Trophoblast cell (in vitro differentiated cells and primary cell): ENCODE measurements around the gene VAV3.

Source experiments
- DNase-seq, 2 donors: peaks; one replicate each; pipeline ENCODE4 v3.0.0-alpha.2; 2016
- H2AFZ ChIP-seq: 2 replicates; pipeline ENCODE4 v1.6.1; 2013; ENCODE audit warnings: low read length, moderate library complexity, mild to moderate bottlenecking; ENCODE audit not compliant: insufficient read depth, poor library complexity
- H2AK5ac ChIP-seq: 2 replicates; pipeline ENCODE4 v1.6.1; 2013; ENCODE audit warnings: mild to moderate bottlenecking, low read length
- H2BK120ac ChIP-seq: 2 replicates; pipeline ENCODE4 v1.6.1; 2013; ENCODE audit warnings: low read length, mild to moderate bottlenecking, moderate library complexity; ENCODE audit not compliant: insufficient read depth, poor library complexity
- H2BK12ac ChIP-seq: 2 replicates; pipeline ENCODE4 v1.6.1; 2013; ENCODE audit warnings: mild to moderate bottlenecking, low read length, moderate library complexity
- H2BK5ac ChIP-seq: 2 replicates; pipeline ENCODE4 v1.6.1; 2013; ENCODE audit warnings: low read length, low read depth, moderate library complexity, mild to moderate bottlenecking; ENCODE audit not compliant: poor library complexity
- H3K14ac ChIP-seq: 2 replicates; pipeline ENCODE4 v1.6.1; 2013; ENCODE audit warnings: mild to moderate bottlenecking, low read length
- H3K18ac ChIP-seq: 2 replicates; pipeline ENCODE4 v1.6.1; 2013; ENCODE audit warnings: mild to moderate bottlenecking, low read length
- H3K23ac ChIP-seq: 2 replicates; pipeline ENCODE4 v1.6.1; 2013; ENCODE audit warnings: low read length
- H3K27ac ChIP-seq: 2 replicates; pipeline ENCODE4 v1.5.1; 2013; ENCODE audit warnings: low read depth, mild to moderate bottlenecking, inconsistent platforms, low read length, moderate library complexity
- H3K27me3 ChIP-seq: 2 replicates; pipeline ENCODE4 v1.6.1; 2013; ENCODE audit warnings: inconsistent platforms, mild to moderate bottlenecking, low read length, moderate library complexity; ENCODE audit not compliant: insufficient read depth
- H3K36me3 ChIP-seq, 2 experiments: 1 replicate in 1 of 2; 2 replicates in 1 of 2; pipeline ENCODE4 v1.6.1; 2013; ENCODE audit warnings: low read length in 2 of 2, mild to moderate bottlenecking in 2 of 2, moderate library complexity in 1 of 2; ENCODE audit not compliant: insufficient read depth in 2 of 2, control insufficient read depth in 1 of 2
- H3K4ac ChIP-seq: 2 replicates; pipeline ENCODE4 v1.6.1; 2013; ENCODE audit warnings: low read depth, mild to moderate bottlenecking, low read length, moderate library complexity
- H3K4me1 ChIP-seq, 2 experiments: 1 replicate in 1 of 2; 2 replicates in 1 of 2; pipeline ENCODE4 v1.6.1; 2013; ENCODE audit warnings: low read length in 2 of 2, mild to moderate bottlenecking in 2 of 2, moderate library complexity in 1 of 2; ENCODE audit not compliant: insufficient read depth in 2 of 2, control insufficient read depth in 1 of 2
- H3K4me2 ChIP-seq: 2 replicates; pipeline ENCODE4 v1.6.1; 2013; ENCODE audit warnings: inconsistent platforms, mild to moderate bottlenecking, low read length, moderate library complexity
- H3K4me3 ChIP-seq: 2 replicates; pipeline ENCODE4 v1.5.1; 2013; ENCODE audit warnings: mild to moderate bottlenecking, low read depth, low read length, inconsistent platforms
- H3K79me1 ChIP-seq: one replicate; pipeline ENCODE4 v1.6.1; 2013; ENCODE audit warnings: low read length
- H3K79me2 ChIP-seq: 2 replicates; pipeline ENCODE4 v1.6.1; 2013; ENCODE audit warnings: low read length, mild to moderate bottlenecking; ENCODE audit not compliant: control insufficient read depth, insufficient read depth, poor library complexity
- H3K9ac ChIP-seq: 2 replicates; pipeline ENCODE4 v1.6.1; 2013; ENCODE audit warnings: mild to moderate bottlenecking, low read length
- H3K9me3 ChIP-seq: 2 replicates; pipeline ENCODE4 v1.6.1; 2013; ENCODE audit warnings: low read depth, mild to moderate bottlenecking, control low read depth, inconsistent platforms, low read length; ENCODE audit not compliant: insufficient read depth
- H4K12ac ChIP-seq: 2 replicates; pipeline ENCODE4 v1.6.1; 2013; ENCODE audit warnings: low read depth, mild to moderate bottlenecking, low read length, moderate library complexity
- H4K8ac ChIP-seq: 2 replicates; pipeline ENCODE4 v1.6.1; 2013; ENCODE audit warnings: low read depth, mild to moderate bottlenecking, low read length, moderate library complexity
- H4K91ac ChIP-seq: one replicate; pipeline ENCODE4 v1.6.1; 2013; ENCODE audit warnings: low read depth, mild to moderate bottlenecking, low read length, moderate library complexity
- WGBS: extraction: QIAGEN DNeasy Blood & Tissue Kit; methylation state at CpG from one replicate; pipeline ENCODE4 v1.1.7; 2013; ENCODE audit warnings: missing lambda C conversion rate; ENCODE audit not compliant: insufficient read length, insufficient coverage; ENCODE audit errors: extremely low coverage; 5-methylcytosine and 5-hydroxymethylcytosine counted together

VAV3 gene

DNA sequence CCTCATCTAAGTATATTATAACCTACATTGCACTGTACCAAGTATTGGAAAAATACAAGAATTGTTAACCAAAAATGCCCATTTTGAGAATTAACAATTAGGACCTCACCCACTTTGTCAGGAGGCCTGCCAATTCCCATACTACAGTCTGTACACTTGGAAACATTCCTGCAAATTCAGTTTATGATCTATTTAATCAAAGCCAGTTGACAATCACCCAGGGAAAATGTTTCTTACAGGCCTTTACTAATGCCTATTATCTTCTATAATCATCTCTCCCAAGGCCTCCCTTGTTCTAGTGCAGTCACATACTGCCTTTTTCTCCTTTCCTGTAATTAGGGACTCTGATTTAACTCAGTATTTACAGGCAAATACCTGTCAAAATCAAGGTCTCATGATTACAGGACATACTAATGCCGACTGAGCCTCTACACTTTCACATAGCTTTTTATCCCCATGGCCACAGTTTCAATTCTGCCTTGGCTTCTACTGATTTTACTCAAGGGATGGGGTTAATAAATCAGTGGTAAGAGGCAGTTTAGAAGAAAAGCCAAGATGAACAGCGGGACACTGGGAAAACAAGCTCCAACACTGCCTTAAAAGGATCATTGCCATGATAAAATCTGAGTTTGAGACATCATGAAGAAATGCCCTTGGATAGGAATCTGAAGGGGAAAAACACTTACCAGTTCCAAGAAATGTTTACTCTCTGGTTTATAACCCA lies 338.7 kb downstream of the VAV3 start:
- Histone ChIP-seq H3K18ac (no peak overlapping the region), H2AFZ (no peak overlapping the region), H3K27ac (peak overlapping the region; percentile 17), H3K23ac (no peak overlapping the region), H3K79me2 (no peaks in the 10 kb centered on the region), H3K36me3 (no peaks in the 10 kb centered on the region), H3K9me3 (no peaks in the 10 kb centered on the region), H3K27me3 (no peaks in the 10 kb centered on the region), H3K4ac (no peak overlapping the region), H3K14ac (no peak overlapping the region), H3K4me2 (no peak overlapping the region), H3K9ac (no peak overlapping the region), H4K8ac (no peak overlapping the region), H4K91ac (no peak overlapping the region), H2AK5ac (no peak overlapping the region), H2BK12ac (no peak overlapping the region), H3K79me1 (no peaks in the 10 kb centered on the region), H4K12ac (no peak overlapping the region), H2BK120ac (no peak overlapping the region), H3K4me3 (no peak overlapping the region), H3K4me1 (peaks cover 0 to 2% of the 10 kb centered on the region in 2 experiments), H2BK5ac (no peak overlapping the region)
- peak; percentile 27 to 65 for DNase-seq
- no CpG with 5 or more reads among the region's 2 CpGs for WGBS

DNA sequence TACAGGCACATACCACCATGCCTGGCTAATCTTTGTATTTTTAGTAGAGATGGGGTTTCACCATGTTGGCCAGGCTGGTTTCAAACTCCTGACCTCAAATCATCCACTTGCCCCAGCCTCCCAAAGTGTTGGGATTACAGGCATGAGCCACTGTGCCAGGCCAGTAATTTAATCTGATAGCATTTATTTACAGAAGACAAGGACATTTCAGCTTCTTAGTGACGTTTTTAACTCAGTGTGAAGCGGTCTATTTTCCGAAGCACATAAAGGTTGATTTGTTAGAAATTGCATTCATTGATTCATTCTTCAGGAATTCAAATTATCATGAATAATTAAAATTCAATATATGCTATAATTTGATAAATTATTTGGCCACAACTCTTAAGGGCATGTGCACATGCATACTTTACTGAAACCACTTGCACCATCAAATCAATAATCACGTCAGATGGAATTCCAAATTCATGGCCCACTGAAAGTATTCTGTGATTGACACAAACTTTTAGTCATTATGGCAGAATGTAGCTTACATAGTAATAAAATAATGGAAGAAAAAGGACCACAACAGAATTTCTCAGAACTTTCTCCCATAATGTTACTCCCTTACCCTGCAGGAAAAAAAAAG lies 339.5 kb downstream of the VAV3 start:
- Histone ChIP-seq H3K4me1 (peaks cover 0 to 2% of the 10 kb centered on the region in 2 experiments), H3K27me3 (no peaks in the 10 kb centered on the region), H3K27ac (no peak overlapping the region), H2BK120ac (no peak overlapping the region), H4K91ac (no peak overlapping the region), H3K14ac (no peak overlapping the region), H3K18ac (no peak overlapping the region), H3K4ac (no peak overlapping the region), H3K23ac (no peak overlapping the region), H2BK12ac (no peak overlapping the region), H3K36me3 (no peaks in the 10 kb centered on the region), H3K4me3 (no peak overlapping the region), H3K79me1 (no peaks in the 10 kb centered on the region), H4K12ac (no peak overlapping the region), H3K9ac (no peak overlapping the region), H3K9me3 (no peaks in the 10 kb centered on the region), H2AK5ac (no peak overlapping the region), H2BK5ac (no peak overlapping the region), H3K4me2 (no peak overlapping the region), H4K8ac (no peak overlapping the region), H2AFZ (no peak overlapping the region), H3K79me2 (no peaks in the 10 kb centered on the region)
- no peak for DNase-seq
- WGBS, result no CpG with 5 or more reads among the region's 4 CpGs

- Histone ChIP-seq H3K79me1 (no peaks in the 10 kb centered on the region), H3K9ac (no peak overlapping the region), H4K8ac (no peak overlapping the region), H3K4me3 (no peak overlapping the region), H2AK5ac (no peak overlapping the region), H2BK120ac (no peak overlapping the region), H3K9me3 (no peaks in the 10 kb centered on the region), H3K4me2 (no peak overlapping the region), H3K18ac (no peak overlapping the region), H2BK5ac (no peak overlapping the region), H3K4me1 (peaks cover 0 to 2% of the 10 kb centered on the region in 2 experiments), H4K91ac (no peak overlapping the region), H2BK12ac (no peak overlapping the region), H3K27me3 (no peaks in the 10 kb centered on the region), H3K79me2 (no peaks in the 10 kb centered on the region), H4K12ac (no peak overlapping the region), H3K36me3 (no peaks in the 10 kb centered on the region), H3K23ac (no peak overlapping the region), H3K4ac (no peak overlapping the region), H2AFZ (no peak overlapping the region), H3K27ac (no peak overlapping the region), H3K14ac (no peak overlapping the region)
- WGBS, result no CpG with 5 or more reads among the region's 2 CpGs
- no peak for DNase-seq
Observed at GRCh38 chr1:107623431-107623830, 341.5 kb downstream of the VAV3 start.

DNA sequence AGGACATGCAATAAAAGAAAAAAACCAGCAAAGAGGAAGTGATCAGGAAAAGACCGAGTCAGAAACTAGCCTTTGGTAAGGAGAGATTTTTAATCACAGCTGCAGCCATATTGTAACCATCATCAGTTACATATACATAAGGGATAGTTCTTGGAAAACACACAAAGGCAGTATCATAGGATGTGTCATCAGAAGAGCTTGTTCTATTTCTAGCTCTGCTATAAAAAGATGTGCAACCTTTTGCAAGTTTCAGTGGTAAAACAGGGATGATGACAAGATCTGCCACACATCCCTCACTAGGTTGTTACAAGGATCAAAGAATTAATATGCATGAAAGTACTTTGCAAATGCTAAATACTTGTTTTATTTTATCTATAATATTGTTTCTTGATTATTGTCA lies 342.0 kb downstream of the VAV3 start:
- Histone ChIP-seq H2AK5ac (no peak overlapping the region), H3K4me3 (no peak overlapping the region), H4K8ac (no peak overlapping the region), H2AFZ (no peak overlapping the region), H3K18ac (no peak overlapping the region), H3K23ac (no peak overlapping the region), H3K4ac (no peak overlapping the region), H3K14ac (no peak overlapping the region), H3K79me1 (no peaks in the 10 kb centered on the region), H4K12ac (no peak overlapping the region), H2BK5ac (no peak overlapping the region), H3K4me2 (no peak overlapping the region), H3K27ac (no peak overlapping the region), H4K91ac (no peak overlapping the region), H3K36me3 (no peaks in the 10 kb centered on the region), H3K79me2 (no peaks in the 10 kb centered on the region), H3K9me3 (no peaks in the 10 kb centered on the region), H3K4me1 (peaks cover 0 to 2% of the 10 kb centered on the region in 2 experiments), H3K9ac (no peak overlapping the region), H2BK120ac (no peak overlapping the region), H3K27me3 (no peaks in the 10 kb centered on the region), H2BK12ac (no peak overlapping the region)
- no CpG with 5 or more reads among the region's 1 CpG for WGBS
- DNase-seq, result no peak
